B cell (primary cell): ENCODE measurements around the gene PI4KA. TPM values are rescaled to one million over a fixed set of nuclear protein-coding genes. Genes with fewer than 3 reads are reported as not detected.

Experiments used
- ATAC-seq: fragments of 200-7000 bp; cut with Tn5 transposase; one replicate; pipeline ENCODE4 v1.10.0; 2021; ENCODE audit warnings: low read depth, mild to moderate bottlenecking, moderate number of reproducible peaks, moderate library complexity
- CTCF ChIA-PET: fragments of 350-600 bp; sonication (Branson Sonifier 250); formaldehyde crosslinking; loops from one replicate; lab custom pipeline; 2021; ENCODE audit warnings: antibody characterized with exemption, inconsistent platforms; lab: Charles Lee
- POLR2A ChIA-PET: fragments of 350-600 bp; sonication (Branson Sonifier 250); formaldehyde crosslinking; loops from one replicate; lab custom pipeline; 2021; ENCODE audit warnings: antibody characterized with exemption; lab: Charles Lee
- DNase-seq: peaks from one replicate; pipeline ENCODE4 v3.0.0; 2013
- H2AFZ ChIP-seq: 2 replicates; pipeline ENCODE4 v1.6.1; 2012; ENCODE audit warnings: mild to moderate bottlenecking, low read depth, low read length; ENCODE audit not compliant: insufficient read depth, poor library complexity, severe bottlenecking
- H3K27ac ChIP-seq, 2 donors: 1 replicate in 1 of 2; 2 replicates in 1 of 2; pipeline ENCODE4 v1.5.1; 2012 to 2013; ENCODE audit warnings: low read length in 2 of 2, mild to moderate bottlenecking in 2 of 2, moderate library complexity in 1 of 2
- H3K27me3 ChIP-seq, 4 experiments: fragments of 200-600 bp in 1 of 4; sonication (generic) in 1 of 4; replicated peaks in 1 of 4; 1 replicate in 2 of 4; 2 replicates in 2 of 4; pipeline versions ENCODE4 v1.6.1 to v1.7.0; 2013 to 2016; ENCODE audit warnings: low read length in 3 of 4, mild to moderate bottlenecking in 2 of 4, mixed read lengths in 1 of 4, moderate library complexity in 1 of 4; ENCODE audit not compliant: insufficient read depth in 4 of 4, control insufficient read depth in 3 of 4; ENCODE audit errors: control extremely low read depth in 1 of 4
- H3K36me3 ChIP-seq, 2 experiments: replicated peaks in 1 of 2; 1 replicate in 1 of 2; 2 replicates in 1 of 2; pipeline versions ENCODE4 v1.6.1 to v1.7.1; 2013; ENCODE audit warnings: low read length in 1 of 2; ENCODE audit not compliant: insufficient read depth in 2 of 2, control insufficient read depth in 1 of 2; ENCODE audit errors: control extremely low read depth in 1 of 2, extremely low read depth in 1 of 2
- H3K4me1 ChIP-seq, 2 donors: fragments of 200-600 bp in 1 of 2; sonication (generic) in 1 of 2; 1 replicate in 1 of 2; 2 replicates in 1 of 2; pipeline versions ENCODE4 v1.5.1 to v1.6.1; 2013 to 2017; ENCODE audit warnings: low read length in 2 of 2; ENCODE audit not compliant: control insufficient read depth in 2 of 2, insufficient read depth in 2 of 2
- H3K4me2 ChIP-seq: replicated peaks from 2 replicates; pipeline ENCODE3; 2012; ENCODE audit warnings: mild to moderate bottlenecking, low read depth, low read length; ENCODE audit not compliant: poor library complexity, severe bottlenecking
- H3K4me3 ChIP-seq, 5 experiments: fragments of 200-600 bp in 1 of 5; sonication (generic) in 1 of 5; 1 replicate in 3 of 5; 2 replicates in 2 of 5; pipeline versions ENCODE4 v1.5.1 to v1.7.0; 2011 to 2016; ENCODE audit warnings: low read length in 4 of 5, mild to moderate bottlenecking in 4 of 5, low read depth in 2 of 5, control low read depth in 1 of 5, moderate library complexity in 1 of 5; ENCODE audit not compliant: insufficient read depth in 1 of 5; ENCODE audit errors: control extremely low read depth in 1 of 5, extremely low read depth in 1 of 5
- H3K79me2 ChIP-seq: fragments of 200-600 bp; sonication (generic); one replicate; pipeline ENCODE4 v1.6.0; 2016; ENCODE audit warnings: low read length; ENCODE audit not compliant: control insufficient read depth, insufficient read depth
- H3K9ac ChIP-seq: fragments of 200-600 bp; sonication (generic); 2 replicates; pipeline ENCODE4 v1.6.1; 2017; ENCODE audit warnings: mild to moderate bottlenecking, low read length, moderate library complexity
- H3K9me3 ChIP-seq, 3 donors: one replicate each; pipeline versions ENCODE4 v1.6.1 to v1.7.1; 2013; ENCODE audit warnings: low read length in 2 of 3; ENCODE audit not compliant: control insufficient read depth in 2 of 3, insufficient read depth in 1 of 3; ENCODE audit errors: control extremely low read depth in 1 of 3
- H4K20me1 ChIP-seq: 2 replicates; pipeline ENCODE4 v1.6.0; 2012; ENCODE audit warnings: mild to moderate bottlenecking, low read length; ENCODE audit not compliant: insufficient read depth, control insufficient read depth, poor library complexity, severe bottlenecking
- H3K27ac Mint-ChIP-seq: one replicate; pipeline ENCODE4 v1.8.0; 2021; ENCODE audit warnings: mixed read lengths
- H3K27me3 Mint-ChIP-seq: one replicate; pipeline ENCODE4 v1.8.0; 2021; ENCODE audit warnings: mixed read lengths
- H3K4me1 Mint-ChIP-seq: one replicate; pipeline ENCODE4 v1.8.0; 2021; ENCODE audit warnings: mixed read lengths
- H3K4me3 Mint-ChIP-seq: one replicate; pipeline ENCODE4 v1.8.0; 2021; ENCODE audit warnings: mixed read lengths
- H3K9me3 Mint-ChIP-seq: one replicate; pipeline ENCODE4 v1.8.0; 2022; ENCODE audit warnings: mixed read lengths; ENCODE audit not compliant: insufficient read depth
- EZH2 ChIP-seq: IDR thresholded peaks from 2 replicates; pipeline ENCODE4 v1.6.1; 2012; ENCODE audit warnings: borderline replicate concordance, low read depth, mild to moderate bottlenecking, moderate library complexity, low read length; ENCODE audit not compliant: insufficient read depth, poor library complexity, severe bottlenecking
- WGBS: methylation state at CpG from one replicate; pipeline ENCODE4 v1.1.5; 2013; ENCODE audit warnings: missing lambda C conversion rate; ENCODE audit not compliant: insufficient coverage; 5-methylcytosine and 5-hydroxymethylcytosine counted together
- intact Hi-C: fragments of 100-400 bp; cut with micrococcal nuclease; formaldehyde crosslinking; loops from one replicate; pipeline ENCODE4 v1.10.0; 2022
- polyA plus RNA-seq: library from polyadenylated mRNA; depleted of rRNA; stranded (reverse); fragments of >200 nt; gene quantifications from 2 replicates; pipeline ENCODE4 v1.2.3, GENCODE V29; 2012
- total RNA-seq, 2 donors: library from RNA; stranded (reverse); fragments of 120-200 nt in 1 of 2; gene quantifications; 1 replicate in 1 of 2; 2 replicates in 1 of 2; pipeline versions ENCODE4 v1.2.3 to v1.2.4, GENCODE V29; 2013 to 2022
- TF ChIP-seq, protein P1 (sequence below): fragments of 200-600 bp; IDR thresholded peaks from one replicate; pipeline ENCODE4 v1.8.0; 2022; ENCODE audit warnings: antibody characterized with exemption, mild to moderate bottlenecking

PI4KA gene
- total and polyA plus RNA-seq, 2 donors (not counting 1 experiment from before 2014, with no cell fraction given): 85.9 to 156 TPM

DNA sequence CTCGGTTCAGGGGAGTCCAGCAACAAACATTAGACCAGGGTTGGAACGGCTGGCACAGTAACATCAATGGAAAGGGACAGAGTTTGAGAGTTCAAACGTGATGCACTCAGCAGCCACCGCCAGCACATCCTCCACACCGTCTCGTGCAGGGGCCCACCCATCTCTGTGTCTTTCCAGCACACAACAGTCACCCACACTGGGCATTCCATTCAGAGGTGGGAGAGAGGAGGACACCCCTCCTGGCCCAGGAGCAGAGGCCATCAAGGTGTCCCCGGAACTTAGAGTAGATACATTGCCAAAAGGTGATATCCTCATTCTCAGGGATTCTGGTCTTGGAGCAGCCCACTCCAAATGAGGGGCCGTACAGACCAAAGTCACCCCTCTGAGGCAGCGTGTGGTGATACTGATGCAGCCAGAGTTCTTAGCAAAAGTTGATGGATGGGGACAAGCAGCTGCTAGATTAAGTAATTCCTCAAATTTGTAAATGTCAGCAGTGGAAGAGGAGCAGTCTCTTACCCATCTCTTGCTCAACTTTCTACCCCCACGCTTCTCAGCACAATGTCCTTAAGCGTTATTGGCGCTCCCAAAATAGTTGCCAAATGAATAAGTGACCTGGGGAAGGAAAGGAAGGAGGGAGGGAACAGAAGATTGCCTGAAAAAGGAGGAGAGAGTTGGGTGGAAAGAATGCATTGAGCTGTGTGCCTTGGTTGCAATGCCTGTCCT is 5.7 kb upstream of the PI4KA start:
- no peak for DNase-seq
- Histone ChIP-seq H4K20me1 (peaks cover 20% of the 10 kb centered on the region), H3K9ac (no peak overlapping the region), H3K36me3 (peaks cover 0 to 12% of the 10 kb centered on the region in 2 experiments), H3K27ac (no peak overlapping the region), H3K9me3 (no peaks in the 10 kb centered on the region), H3K4me3 (no peak overlapping the region), H3K27me3 (no peaks in the 10 kb centered on the region), H2AFZ (no peak overlapping the region), H3K4me2 (no peak overlapping the region), H3K4me1 (peaks cover 6 to 14% of the 10 kb centered on the region in 2 donors), H3K79me2 (peaks cover 37% of the 10 kb centered on the region)
- TF ChIP-seq, protein P1, sequence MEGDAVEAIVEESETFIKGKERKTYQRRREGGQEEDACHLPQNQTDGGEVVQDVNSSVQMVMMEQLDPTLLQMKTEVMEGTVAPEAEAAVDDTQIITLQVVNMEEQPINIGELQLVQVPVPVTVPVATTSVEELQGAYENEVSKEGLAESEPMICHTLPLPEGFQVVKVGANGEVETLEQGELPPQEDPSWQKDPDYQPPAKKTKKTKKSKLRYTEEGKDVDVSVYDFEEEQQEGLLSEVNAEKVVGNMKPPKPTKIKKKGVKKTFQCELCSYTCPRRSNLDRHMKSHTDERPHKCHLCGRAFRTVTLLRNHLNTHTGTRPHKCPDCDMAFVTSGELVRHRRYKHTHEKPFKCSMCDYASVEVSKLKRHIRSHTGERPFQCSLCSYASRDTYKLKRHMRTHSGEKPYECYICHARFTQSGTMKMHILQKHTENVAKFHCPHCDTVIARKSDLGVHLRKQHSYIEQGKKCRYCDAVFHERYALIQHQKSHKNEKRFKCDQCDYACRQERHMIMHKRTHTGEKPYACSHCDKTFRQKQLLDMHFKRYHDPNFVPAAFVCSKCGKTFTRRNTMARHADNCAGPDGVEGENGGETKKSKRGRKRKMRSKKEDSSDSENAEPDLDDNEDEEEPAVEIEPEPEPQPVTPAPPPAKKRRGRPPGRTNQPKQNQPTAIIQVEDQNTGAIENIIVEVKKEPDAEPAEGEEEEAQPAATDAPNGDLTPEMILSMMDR: no peak
- TF ChIP-seq EZH2: no peak
- ChIA-PET CTCF (no interaction called here), POLR2A (no interaction called here)
- no peaks in the 10 kb centered on the region for H3K9me3 Mint-ChIP-seq
- peaks cover 21% of the 10 kb centered on the region for H3K4me1 Mint-ChIP-seq
- 88% methylated on average over 11 of the region's 12 CpGs for WGBS
- H3K4me3 Mint-ChIP-seq: no peak overlapping the region
- no peaks in the 10 kb centered on the region for H3K27me3 Mint-ChIP-seq
- intact Hi-C loops: no loop called here
- ATAC-seq: no peak
- no peak overlapping the region for H3K27ac Mint-ChIP-seq

DNA sequence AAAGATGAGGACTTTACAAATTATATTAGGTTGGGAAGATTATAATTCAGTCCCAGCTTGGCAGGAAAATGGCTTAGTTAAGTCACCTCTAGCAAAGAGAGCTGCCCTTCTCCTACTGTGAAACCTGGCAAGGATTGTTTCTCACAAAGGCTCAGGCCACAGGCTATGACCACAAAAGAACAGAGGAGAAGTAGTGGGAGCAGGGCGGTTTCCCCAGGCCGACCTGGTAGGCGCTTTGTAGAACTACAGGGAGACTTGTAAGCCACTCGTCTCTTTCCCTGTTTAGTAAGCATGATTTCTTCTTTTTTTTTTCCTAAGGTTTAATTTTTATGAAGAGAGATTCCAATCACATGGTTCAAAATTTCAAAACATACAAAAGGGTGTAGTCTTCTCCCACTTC is 4.8 kb upstream of the PI4KA start:
- Histone ChIP-seq H3K9ac (no peak overlapping the region), H3K79me2 (peaks cover 43% of the 10 kb centered on the region), H3K4me1 (peaks cover 7 to 17% of the 10 kb centered on the region in 2 donors)

More for the DNA sequence above, 4.8 kb upstream of the PI4KA start:
- CTCF ChIA-PET: interaction anchor here (0.6 to 1.0 kb wide), 2 partner anchors 23 to 784 kb away, joined by 3 to 4 read pairs; no protein-coding TSS in a partner anchor
- Histone ChIP-seq H2AFZ (no peak overlapping the region), H3K36me3 (peaks cover 0 to 12% of the 10 kb centered on the region in 2 experiments), H3K9me3 (no peaks in the 10 kb centered on the region), H3K4me2 (no peak overlapping the region), H3K27ac (no peak overlapping the region), H3K4me3 (no peak overlapping the region), H3K27me3 (no peaks in the 10 kb centered on the region), H4K20me1 (peaks cover 20% of the 10 kb centered on the region)
- TF ChIP-seq EZH2: no peak
- TF ChIP-seq, protein P1: no peak
- POLR2A ChIA-PET: no interaction called here
- peaks cover 26% of the 10 kb centered on the region for H3K4me1 Mint-ChIP-seq
- no peak for ATAC-seq
- H3K27me3 Mint-ChIP-seq: no peaks in the 10 kb centered on the region
- H3K4me3 Mint-ChIP-seq: no peak overlapping the region
- DNase-seq: no peak
- no peak overlapping the region for H3K27ac Mint-ChIP-seq
- 63% methylated on average over 3 of the region's 4 CpGs for WGBS
- intact Hi-C loops: no loop called here
- no peaks in the 10 kb centered on the region for H3K9me3 Mint-ChIP-seq
